Neural cell (in vitro differentiated cells): ENCODE results near the gene PHLDB1. TPM values are rescaled to one million over a fixed set of nuclear protein-coding genes. Genes with fewer than 3 reads are reported as not detected.

Experiments used
- H2AFZ ChIP-seq: fragments of 200-600, 300-800 bp; sonication (generic), shearing (Covaris generic); 2 replicates; pipeline ENCODE4 v1.6.0; 2014; ENCODE audit warnings: low read depth, mild to moderate bottlenecking, antibody characterized with exemption, low read length, moderate library complexity
- H3F3A ChIP-seq: fragments of 200-600 bp; shearing (Covaris generic); 2 replicates; pipeline ENCODE4 v1.6.1; 2016; ENCODE audit warnings: mild to moderate bottlenecking, moderate library complexity, mixed read lengths, antibody characterized with exemption, low read length; ENCODE audit not compliant: insufficient read depth, poor library complexity, severe bottlenecking
- H3K27ac ChIP-seq: fragments of 200-600, 300-800 bp; sonication (generic), shearing (Covaris generic); 2 replicates; pipeline ENCODE4 v1.5.1; 2014; ENCODE audit warnings: mild to moderate bottlenecking, low read length, moderate library complexity
- H3K27me3 ChIP-seq: fragments of 300-800, 200-600 bp; sonication (generic), shearing (Covaris generic); 2 replicates; pipeline ENCODE4 v1.6.0; 2014; ENCODE audit warnings: mild to moderate bottlenecking, low read depth, low read length, moderate library complexity; ENCODE audit not compliant: insufficient read depth
- H3K36me3 ChIP-seq: fragments of 300-800, 200-600 bp; sonication (generic), shearing (Covaris generic); 2 replicates; pipeline ENCODE4 v1.5.1; 2014; ENCODE audit warnings: mild to moderate bottlenecking, antibody characterized with exemption, low read length, moderate library complexity; ENCODE audit not compliant: insufficient read depth
- H3K4me2 ChIP-seq: fragments of 300-800, 200-600 bp; sonication (generic), shearing (Covaris generic); 2 replicates; pipeline ENCODE4 v1.6.0; 2014; ENCODE audit warnings: mild to moderate bottlenecking, low read length
- H3K4me3 ChIP-seq: fragments of 300-800, 200-600 bp; sonication (generic), shearing (Covaris generic); 2 replicates; pipeline ENCODE4 v1.5.1; 2014; ENCODE audit warnings: mild to moderate bottlenecking, low read length, moderate library complexity
- H3K79me2 ChIP-seq: fragments of 200-600 bp; shearing (Covaris generic); replicated peaks from 2 replicates; pipeline ENCODE4 v1.6.0; 2014; ENCODE audit warnings: mild to moderate bottlenecking, low read length, moderate library complexity; ENCODE audit not compliant: insufficient read depth
- H3K9ac ChIP-seq: fragments of 300-800, 200-600 bp; sonication (generic), shearing (Covaris generic); 2 replicates; pipeline ENCODE4 v1.6.1; 2016; ENCODE audit warnings: mild to moderate bottlenecking, low read length, mixed read lengths
- H3K9me2 ChIP-seq: fragments of 200-600 bp; shearing (Covaris generic); 2 replicates; pipeline ENCODE4 v1.6.1; 2016; ENCODE audit warnings: mild to moderate bottlenecking, low read length, mixed read lengths; ENCODE audit not compliant: insufficient read depth
- H3K9me3 ChIP-seq: fragments of 200-600, 300-800 bp; sonication (generic), shearing (Covaris generic); 2 replicates; pipeline ENCODE4 v1.6.1; 2016; ENCODE audit warnings: mild to moderate bottlenecking, mixed run types, low read length, moderate library complexity, mixed read lengths
- H4K20me1 ChIP-seq: fragments of 200-600 bp; shearing (Covaris generic); 2 replicates; pipeline ENCODE4 v1.6.1; 2016; ENCODE audit warnings: mild to moderate bottlenecking, mixed run types; ENCODE audit not compliant: insufficient read depth
- CTCF ChIP-seq: fragments of 450-650 bp; IDR thresholded peaks from 2 replicates; pipeline ENCODE4 v1.5.1; 2014; ENCODE audit warnings: antibody characterized with exemption, mild to moderate bottlenecking, moderate library complexity; ENCODE audit not compliant: poor library complexity, severe bottlenecking
- EP300 ChIP-seq: fragments of 450-650 bp; conservative IDR thresholded peaks from 2 replicates; pipeline ENCODE4 v1.6.1; 2014; ENCODE audit warnings: antibody characterized with exemption, mild to moderate bottlenecking, moderate library complexity; ENCODE audit not compliant: poor library complexity, severe bottlenecking
- EZH2 ChIP-seq: fragments of 200-600, 300-800 bp; shearing (Covaris generic), sonication (generic); IDR thresholded peaks from 2 replicates; pipeline ENCODE4 v1.6.1; 2014; ENCODE audit warnings: antibody characterized with exemption, low read length, borderline replicate concordance, mild to moderate bottlenecking; ENCODE audit not compliant: insufficient read depth, poor library complexity, severe bottlenecking
- MXI1 ChIP-seq: fragments of 450-650 bp; conservative IDR thresholded peaks from 2 replicates; pipeline ENCODE4 v1.6.1; 2014; ENCODE audit warnings: antibody characterized with exemption, mild to moderate bottlenecking; ENCODE audit not compliant: poor library complexity, severe bottlenecking
- POLR2AphosphoS5 ChIP-seq: IDR thresholded peaks from 2 replicates; pipeline ENCODE4 v1.6.1; 2012
- RAD21 ChIP-seq: fragments of 450-650 bp; conservative IDR thresholded peaks from 2 replicates; pipeline ENCODE4 v1.6.1; 2014; ENCODE audit warnings: antibody characterized with exemption, mild to moderate bottlenecking, moderate library complexity
- SMC3 ChIP-seq: fragments of 450-650 bp; conservative IDR thresholded peaks from 2 replicates; pipeline ENCODE4 v1.6.1; 2014; ENCODE audit warnings: antibody characterized with exemption, mild to moderate bottlenecking, moderate library complexity; ENCODE audit not compliant: poor library complexity
- TAF1 ChIP-seq: IDR thresholded peaks from 2 replicates; pipeline ENCODE4 v1.6.1; 2012; ENCODE audit warnings: low read depth
- polyA plus RNA-seq: library from polyadenylated mRNA; depleted of rRNA; stranded (reverse); fragments of >200 nt; gene quantifications from 2 replicates; pipeline ENCODE4 v1.2.3, GENCODE V29; 2014
- TF ChIP-seq, protein P1 (sequence below): IDR thresholded peaks from 2 replicates; pipeline ENCODE4 v1.6.1; 2012; ENCODE audit warnings: borderline replicate concordance

Gene PHLDB1
- polyA plus RNA-seq, 1 donor from 2014 or later, result 114 TPM

- Histone ChIP-seq H4K20me1 (no peaks in the 10 kb centered on the region), H3K36me3 (peaks cover 14% of the 10 kb centered on the region), H3K4me2 (no peak overlapping the region), H2AFZ (no peak overlapping the region), H3K27me3 (no peaks in the 10 kb centered on the region), H3K4me3 (no peak overlapping the region), H3K79me2 (no peaks in the 10 kb centered on the region), H3K9ac (no peak overlapping the region), H3F3A (no peaks in the 10 kb centered on the region), H3K9me2 (no peaks in the 10 kb centered on the region), H3K9me3 (no peaks in the 10 kb centered on the region), H3K27ac (no peak overlapping the region)
- no peak for TF ChIP-seq CTCF
- TF ChIP-seq RAD21, result no peak
- TF ChIP-seq POLR2AphosphoS5, result no peak
- TF ChIP-seq, protein P1, sequence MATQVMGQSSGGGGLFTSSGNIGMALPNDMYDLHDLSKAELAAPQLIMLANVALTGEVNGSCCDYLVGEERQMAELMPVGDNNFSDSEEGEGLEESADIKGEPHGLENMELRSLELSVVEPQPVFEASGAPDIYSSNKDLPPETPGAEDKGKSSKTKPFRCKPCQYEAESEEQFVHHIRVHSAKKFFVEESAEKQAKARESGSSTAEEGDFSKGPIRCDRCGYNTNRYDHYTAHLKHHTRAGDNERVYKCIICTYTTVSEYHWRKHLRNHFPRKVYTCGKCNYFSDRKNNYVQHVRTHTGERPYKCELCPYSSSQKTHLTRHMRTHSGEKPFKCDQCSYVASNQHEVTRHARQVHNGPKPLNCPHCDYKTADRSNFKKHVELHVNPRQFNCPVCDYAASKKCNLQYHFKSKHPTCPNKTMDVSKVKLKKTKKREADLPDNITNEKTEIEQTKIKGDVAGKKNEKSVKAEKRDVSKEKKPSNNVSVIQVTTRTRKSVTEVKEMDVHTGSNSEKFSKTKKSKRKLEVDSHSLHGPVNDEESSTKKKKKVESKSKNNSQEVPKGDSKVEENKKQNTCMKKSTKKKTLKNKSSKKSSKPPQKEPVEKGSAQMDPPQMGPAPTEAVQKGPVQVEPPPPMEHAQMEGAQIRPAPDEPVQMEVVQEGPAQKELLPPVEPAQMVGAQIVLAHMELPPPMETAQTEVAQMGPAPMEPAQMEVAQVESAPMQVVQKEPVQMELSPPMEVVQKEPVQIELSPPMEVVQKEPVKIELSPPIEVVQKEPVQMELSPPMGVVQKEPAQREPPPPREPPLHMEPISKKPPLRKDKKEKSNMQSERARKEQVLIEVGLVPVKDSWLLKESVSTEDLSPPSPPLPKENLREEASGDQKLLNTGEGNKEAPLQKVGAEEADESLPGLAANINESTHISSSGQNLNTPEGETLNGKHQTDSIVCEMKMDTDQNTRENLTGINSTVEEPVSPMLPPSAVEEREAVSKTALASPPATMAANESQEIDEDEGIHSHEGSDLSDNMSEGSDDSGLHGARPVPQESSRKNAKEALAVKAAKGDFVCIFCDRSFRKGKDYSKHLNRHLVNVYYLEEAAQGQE, result no peak
- no peak for TF ChIP-seq TAF1
- no peak for TF ChIP-seq SMC3
- no peak for TF ChIP-seq EP300
- no peak for TF ChIP-seq MXI1
- TF ChIP-seq EZH2, result no peak
Observed at GRCh38 chr11:118641397-118642019, 34.1 kb downstream of the PHLDB1 start.

DNA sequence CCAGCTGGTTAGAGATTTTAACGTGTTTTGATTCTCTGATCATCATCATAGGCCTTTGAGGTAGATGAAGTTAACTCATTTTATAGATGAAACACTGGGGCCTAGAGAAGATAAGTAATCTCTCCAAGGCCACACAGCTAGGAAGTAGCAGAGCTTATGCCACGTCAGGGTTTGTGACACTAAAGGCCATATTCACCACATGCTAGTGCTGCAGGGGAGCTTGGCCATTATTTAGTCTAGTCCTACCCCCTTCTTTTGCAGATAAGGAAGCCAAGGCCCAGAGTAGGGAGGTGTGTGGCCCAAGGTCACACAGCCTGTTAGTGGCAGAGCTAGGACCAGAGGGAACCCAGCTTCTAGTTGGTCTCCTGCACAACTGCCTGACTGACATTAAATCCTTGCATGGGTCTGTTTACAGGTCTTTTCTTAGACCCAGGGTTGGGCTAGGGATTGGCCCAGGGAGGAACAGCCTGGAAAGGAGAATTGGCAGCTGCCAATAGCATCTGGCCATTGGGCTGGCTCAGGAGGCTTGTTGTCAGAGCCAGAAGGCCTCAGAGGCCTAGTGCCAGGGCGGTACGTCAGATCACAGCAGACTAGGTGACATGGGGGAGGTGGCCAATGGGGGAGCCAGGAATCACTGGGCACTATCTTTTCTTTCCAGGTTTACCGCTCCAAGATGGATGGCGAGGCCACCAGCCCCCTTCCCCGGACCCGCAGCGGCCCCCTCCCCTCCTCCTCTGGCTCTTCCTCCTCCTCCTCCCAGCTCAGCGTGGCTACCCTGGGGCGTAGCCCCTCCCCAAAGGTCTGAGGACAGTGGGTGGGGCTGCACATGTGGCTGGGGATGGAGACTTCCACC lies 36.0 kb downstream of the PHLDB1 start:
- H3K9me2 ChIP-seq, result no peaks in the 10 kb centered on the region
- H3K9ac ChIP-seq, result no peak overlapping the region
- no peak overlapping the region for H3K27ac ChIP-seq
- TF ChIP-seq MXI1 (no peak), EZH2 (no peak), SMC3 (no peak)
- H4K20me1 ChIP-seq, result no peaks in the 10 kb centered on the region
- H3K4me2 ChIP-seq, result no peak overlapping the region
- H3F3A ChIP-seq, result no peaks in the 10 kb centered on the region
- no peaks in the 10 kb centered on the region for H3K79me2 ChIP-seq
- no peak overlapping the region for H2AFZ ChIP-seq
- no peaks in the 10 kb centered on the region for H3K9me3 ChIP-seq
- H3K36me3 ChIP-seq, result peaks cover 14% of the 10 kb centered on the region
- no peaks in the 10 kb centered on the region for H3K27me3 ChIP-seq
- H3K4me3 ChIP-seq, result no peak overlapping the region
